ENCODE measurements around the gene ELAVL3.

GRCh38 chr19:11473725-11474124 is 7.1 kb downstream of the ELAVL3 start:
- TF ChIP-seq POLR2AphosphoS5 (IDR thresholded peaks at IDR 0.05; ENCODE audit: low read depth, low read length) (no peak), TAF1 (IDR thresholded peaks at IDR 0.05; ENCODE audit: borderline replicate concordance, low read depth, low read length) (no peak)

Measured in GM12892 (cell line).